H1 (cell line): Measurements from ENCODE around the gene KLK10. TPM values are rescaled to one million over a fixed set of nuclear protein-coding genes. Genes with fewer than 3 reads are reported as not detected.

Experiments
- CTCF ChIA-PET: fragments of 300-600 bp; sonication (Branson Sonifier 250); formaldehyde crosslinking; loops from one replicate; lab custom pipeline; 2021; ENCODE audit not compliant: partially characterized antibody; lab: Charles Lee
- POLR2A ChIA-PET: fragments of 300-600 bp; sonication (Branson Sonifier 250); formaldehyde crosslinking; loops from one replicate; lab custom pipeline; 2021; ENCODE audit warnings: inconsistent platforms; ENCODE audit not compliant: partially characterized antibody; lab: Charles Lee
- DNase-seq, 2 experiments: peaks; one replicate each; pipeline versions ENCODE4 v3.0.0 to v3.0.0-alpha.2; 2010 to 2022; ENCODE audit warnings: low spot score in 2 of 2, low read depth in 1 of 2, mixed read lengths in 1 of 2
- FAIRE-seq: peaks from 2 replicates; lab custom pipeline; 2011; peaks lifted over from hg19 to GRCh38; lab: Jason Lieb, UNC
- H2AFZ ChIP-seq: 2 replicates; pipeline ENCODE4 v1.8.1; 2012; ENCODE audit warnings: low read length, inconsistent platforms
- H2AK5ac ChIP-seq: 2 replicates; pipeline ENCODE4 v1.6.1; 2013; ENCODE audit warnings: low read depth, low read length
- H2BK120ac ChIP-seq: replicated peaks from 2 replicates; pipeline ENCODE3; 2013; ENCODE audit warnings: low read depth, low read length, inconsistent platforms
- H2BK12ac ChIP-seq: 2 replicates; pipeline ENCODE4 v1.6.1; 2013; ENCODE audit warnings: low read depth, low read length
- H2BK15ac ChIP-seq: 2 replicates; pipeline ENCODE4 v1.6.1; 2013; ENCODE audit warnings: low read length
- H2BK20ac ChIP-seq: 2 replicates; pipeline ENCODE4 v1.6.1; 2013; ENCODE audit warnings: low read length
- H2BK5ac ChIP-seq: 2 replicates; pipeline ENCODE4 v1.6.1; 2013; ENCODE audit warnings: low read depth, low read length
- H3K14ac ChIP-seq: 2 replicates; pipeline ENCODE4 v1.6.1; 2013; ENCODE audit warnings: inconsistent platforms; ENCODE audit not compliant: insufficient read length
- H3K18ac ChIP-seq: 2 replicates; pipeline ENCODE4 v1.6.1; 2013; ENCODE audit warnings: low read length; ENCODE audit errors: extremely low read depth
- H3K23ac ChIP-seq: 2 replicates; pipeline ENCODE4 v1.6.1; 2013; ENCODE audit warnings: inconsistent platforms; ENCODE audit not compliant: insufficient read length
- H3K23me2 ChIP-seq: 2 replicates; pipeline ENCODE4 v1.6.1; 2013; ENCODE audit warnings: low read depth, low read length
- H3K27ac ChIP-seq: 2 replicates; pipeline ENCODE4 v1.6.1; 2011; ENCODE audit warnings: low read depth, low read length, inconsistent platforms
- H3K27me3 ChIP-seq, 4 experiments: replicated peaks in 1 of 4; 1 replicate in 1 of 4; 2 replicates in 3 of 4; pipeline versions ENCODE4 v1.6.1 to v1.8.1; 2011 to 2013; ENCODE audit warnings: low read length in 3 of 4, mild to moderate bottlenecking in 3 of 4, inconsistent platforms in 2 of 4, mixed read lengths in 2 of 4, moderate library complexity in 1 of 4; ENCODE audit not compliant: control insufficient read depth in 3 of 4, insufficient read depth in 3 of 4; ENCODE audit errors: extremely low read depth in 1 of 4
- H3K36me3 ChIP-seq, 4 experiments: 2 replicates each; pipeline versions ENCODE4 v1.6.1 to v1.8.1; 2011 to 2013; ENCODE audit warnings: mild to moderate bottlenecking in 4 of 4, low read length in 3 of 4, moderate library complexity in 2 of 4, control low read depth in 1 of 4, inconsistent platforms in 1 of 4; ENCODE audit not compliant: insufficient read depth in 4 of 4, control insufficient read depth in 2 of 4
- H3K4ac ChIP-seq: replicated peaks from 2 replicates; pipeline ENCODE3; 2013; ENCODE audit warnings: low read length, low read depth, mixed read lengths, inconsistent platforms; ENCODE audit not compliant: insufficient read length
- H3K4me1 ChIP-seq, 4 experiments: replicated peaks in 1 of 4; 1 replicate in 1 of 4; 2 replicates in 3 of 4; pipeline versions ENCODE4 v1.6.1 to v1.8.1; 2011 to 2013; ENCODE audit warnings: low read length in 3 of 4, inconsistent platforms in 2 of 4, mixed read lengths in 1 of 4; ENCODE audit not compliant: insufficient read depth in 4 of 4, control insufficient read depth in 3 of 4
- H3K4me2 ChIP-seq, 2 experiments: 2 replicates each; pipeline versions ENCODE4 v1.6.1 to v1.8.1; 2011 to 2013; ENCODE audit warnings: low read depth in 2 of 2, low read length in 2 of 2, control low read depth in 1 of 2, inconsistent platforms in 1 of 2, mild to moderate bottlenecking in 1 of 2; ENCODE audit not compliant: insufficient read depth in 1 of 2
- H3K4me3 ChIP-seq, 4 experiments: fragments of 200-600, 300-600 bp in 1 of 4; sonication (generic), shearing (Covaris generic), sonication (Bioruptor Twin) in 1 of 4; 2 replicates each; pipeline versions ENCODE4 v1.5.1 to v1.8.1; 2011 to 2016; ENCODE audit warnings: low read length in 4 of 4, low read depth in 3 of 4, control low read depth in 2 of 4, inconsistent platforms in 2 of 4, mild to moderate bottlenecking in 2 of 4, mixed read lengths in 1 of 4, moderate library complexity in 1 of 4; ENCODE audit not compliant: insufficient read depth in 2 of 4; ENCODE audit errors: extremely low read depth in 1 of 4
- H3K56ac ChIP-seq: replicated peaks from 2 replicates; pipeline ENCODE3; 2013; ENCODE audit warnings: low read depth, mild to moderate bottlenecking, mixed read lengths, low read length, inconsistent platforms; ENCODE audit not compliant: insufficient read length
- H3K79me1 ChIP-seq: 2 replicates; pipeline ENCODE4 v1.6.1; 2013; ENCODE audit warnings: low read depth, low read length, control low read depth
- H3K79me2 ChIP-seq, 2 experiments: 2 replicates each; pipeline versions ENCODE4 v1.6.1 to v1.8.1; 2012 to 2013; ENCODE audit warnings: low read length in 2 of 2, mild to moderate bottlenecking in 2 of 2, inconsistent platforms in 1 of 2; ENCODE audit not compliant: insufficient read depth in 2 of 2, control insufficient read depth in 1 of 2
- H3K9ac ChIP-seq, 4 experiments: replicated peaks in 1 of 4; 1 replicate in 1 of 4; 2 replicates in 3 of 4; pipeline versions ENCODE4 v1.6.1 to v1.8.1; 2011 to 2013; ENCODE audit warnings: low read depth in 3 of 4, low read length in 3 of 4, control low read depth in 2 of 4, mild to moderate bottlenecking in 2 of 4, moderate library complexity in 2 of 4, inconsistent platforms in 1 of 4; ENCODE audit errors: extremely low read depth in 1 of 4
- H3K9me3 ChIP-seq, 2 experiments: 2 replicates each; pipeline versions ENCODE4 v1.6.1 to v1.8.1; 2012 to 2013; ENCODE audit warnings: mild to moderate bottlenecking in 2 of 2, moderate library complexity in 2 of 2, control low read depth in 1 of 2, inconsistent platforms in 1 of 2, low read depth in 1 of 2, low read length in 1 of 2, mixed read lengths in 1 of 2; ENCODE audit not compliant: insufficient read depth in 2 of 2
- H4K20me1 ChIP-seq, 2 experiments: replicated peaks in 1 of 2; 2 replicates each; pipeline versions ENCODE3 to v1.8.1; 2011 to 2013; ENCODE audit warnings: inconsistent platforms in 2 of 2, low read length in 2 of 2, mild to moderate bottlenecking in 1 of 2; ENCODE audit not compliant: insufficient read depth in 2 of 2, control insufficient read depth in 1 of 2
- H4K5ac ChIP-seq: 2 replicates; pipeline ENCODE4 v1.6.1; 2013; ENCODE audit warnings: low read length, low read depth, mixed read lengths, inconsistent platforms; ENCODE audit not compliant: insufficient read length
- H4K8ac ChIP-seq: 2 replicates; pipeline ENCODE4 v1.8.0; 2013; ENCODE audit warnings: mild to moderate bottlenecking, moderate library complexity, low read length, inconsistent platforms; ENCODE audit not compliant: insufficient read depth; ENCODE audit errors: extremely low read depth
- H4K91ac ChIP-seq: replicated peaks from 2 replicates; pipeline ENCODE3; 2013; ENCODE audit warnings: low read length, mixed read lengths, inconsistent platforms; ENCODE audit not compliant: insufficient read length
- POLR2A ChIP-seq, 2 experiments: IDR thresholded peaks; 1 replicate in 1 of 2; 2 replicates in 1 of 2; pipeline ENCODE4 v1.6.1; 2011; ENCODE audit warnings: low read depth in 2 of 2, low read length in 2 of 2, mild to moderate bottlenecking in 2 of 2; ENCODE audit errors: control extremely low read depth in 1 of 2
- SAP30 ChIP-seq: fragments of 300-600 bp; sonication (generic); IDR thresholded peaks from 2 replicates; pipeline ENCODE4 v1.7.1; 2012; ENCODE audit warnings: low read length, moderate library complexity, mild to moderate bottlenecking, inconsistent platforms; ENCODE audit not compliant: insufficient read depth, insufficient replicate concordance
- WGBS, 2 experiments: shearing (Covaris generic) in 1 of 2; methylation state at CpG; one replicate each; pipeline versions ENCODE4 v1.1.6 to v1.1.7; 2013 to 2015; ENCODE audit warnings: low lambda C conversion rate in 2 of 2, mixed read lengths in 2 of 2, inconsistent platforms in 1 of 2, low coverage in 1 of 2, missing lambda C conversion rate in 1 of 2; ENCODE audit not compliant: insufficient replicate concordance in 2 of 2, insufficient coverage in 1 of 2, insufficient read length in 1 of 2; ENCODE audit errors: extremely low coverage in 1 of 2, missing lambda C conversion rate in 1 of 2; 5-methylcytosine and 5-hydroxymethylcytosine counted together
- polyA plus RNA-seq, 7 experiments: library from polyadenylated mRNA; depleted of rRNA in 3 of 7; stranded (reverse) in 5 of 7; unstranded in 2 of 7; fragments of >200 nt in 5 of 7; fragments of 200-250 nt in 2 of 7; gene quantifications; 1 replicate in 5 of 7; 2 replicates in 1 of 7; 4 replicates in 1 of 7; pipeline versions ENCODE4 v1.2.1 to v1.2.3, GENCODE V29; 2011 to 2013; ENCODE audit warnings: missing spikeins in 2 of 7, mixed read lengths in 2 of 7
- total RNA-seq: library from RNA; stranded (reverse); fragmentation: NEBNext Ultra II Directional; extraction: Animal tissue kit (Norgen Biotek cat#: 25700); gene quantifications from 2 replicates; pipeline ENCODE4 v1.2.1, GENCODE V29; 2021

The KLK10 gene
- total and polyA plus RNA-seq, 2 of the 8 experiments (the other 6 are each of a cell fraction or from before 2014, with no cell fraction given) = 4.8 to 9.7 TPM

DNA sequence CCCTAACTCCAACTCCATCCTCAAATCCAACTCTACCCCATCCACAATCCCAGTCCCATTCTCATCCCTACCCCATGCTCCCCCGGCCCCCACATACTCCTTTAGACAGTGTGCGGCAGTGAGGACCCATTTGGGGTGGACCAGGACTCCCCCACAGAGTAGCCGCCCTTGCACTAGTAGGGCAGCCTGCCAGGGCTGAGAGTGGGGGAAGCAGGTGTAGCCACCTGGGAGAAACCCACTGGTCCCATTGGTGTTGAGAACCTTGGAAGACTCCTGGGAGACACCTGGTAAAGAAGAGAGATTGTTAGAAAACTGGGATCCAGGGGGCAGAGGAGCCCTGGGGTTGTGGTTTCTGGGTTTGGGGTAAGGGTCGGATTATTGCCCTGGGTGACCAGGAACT is 40.8 kb upstream of the KLK10 start:
- Histone ChIP-seq H3K9ac (no peak overlapping the region), H3K23ac (no peak overlapping the region), H3K14ac (no peak overlapping the region), H3K4me2 (no peak overlapping the region), H2BK20ac (no peak overlapping the region), H4K20me1 (no peaks in the 10 kb centered on the region), H3K79me1 (no peaks in the 10 kb centered on the region), H3K4me1 (peaks cover 0 to under 1% (median 0%) of the 10 kb centered on the region in 4 experiments; a peak in 2 of 7 replicates), H3K4me3 (no peak overlapping the region), H3K27me3 (no peaks in the 10 kb centered on the region; a peak in 1 of 7 replicates), H2BK5ac (no peak overlapping the region), H2BK120ac (no peak overlapping the region), H3K4ac (no peak overlapping the region), H3K56ac (no peak overlapping the region), H3K9me3 (no peaks in the 10 kb centered on the region), H2AK5ac (no peak overlapping the region), H2BK15ac (no peak overlapping the region), H2AFZ (no peak overlapping the region), H3K23me2 (peaks cover 13% of the 10 kb centered on the region; the same call in 1 of the 2 replicates), H4K91ac (no peak overlapping the region), H3K27ac (no peak overlapping the region), H3K36me3 (no peaks in the 10 kb centered on the region), H4K8ac (no peak overlapping the region), H4K5ac (no peak overlapping the region), H2BK12ac (no peak overlapping the region), H3K18ac (no peak overlapping the region), H3K79me2 (no peaks in the 10 kb centered on the region)
- no peak for DNase-seq
- 66% methylated on average over 4 of the region's 4 CpGs; no CpG with 5 or more reads in 1 of the 2 experiments for WGBS, 2 experiments
- ChIA-PET CTCF (no interaction called here), POLR2A (no interaction called here)
- no peak for FAIRE-seq
- no peak for TF ChIP-seq POLR2A (IDR thresholded peaks at IDR 0.05; ENCODE audit: control extremely low read depth in 1 of 2, low read depth in 2 of 2, low read length in 2 of 2)
- no peak for TF ChIP-seq SAP30
